Mucosa of rectum (tissue), 2 donors: ENCODE results near the gene PRPH.

Experiments
- H3K27ac ChIP-seq, 2 donors: one replicate each; pipeline ENCODE4 v1.7.0; 2013; ENCODE audit warnings: inconsistent platforms in 2 of 2, low read depth in 2 of 2, low read length in 2 of 2
- H3K27me3 ChIP-seq, 2 donors: one replicate each; pipeline ENCODE4 v1.7.0; 2013; ENCODE audit warnings: low read length in 2 of 2; ENCODE audit not compliant: control insufficient read depth in 2 of 2, insufficient read depth in 2 of 2
- H3K36me3 ChIP-seq, 2 donors: one replicate each; pipeline ENCODE4 v1.7.0; 2013; ENCODE audit warnings: low read length in 2 of 2; ENCODE audit not compliant: control insufficient read depth in 2 of 2, insufficient read depth in 2 of 2
- H3K4me1 ChIP-seq, 2 donors: one replicate each; pipeline ENCODE4 v1.7.0; 2013; ENCODE audit warnings: low read length in 2 of 2, mild to moderate bottlenecking in 1 of 2; ENCODE audit not compliant: control insufficient read depth in 2 of 2, insufficient read depth in 2 of 2
- H3K4me3 ChIP-seq, 2 donors: one replicate each; pipeline ENCODE4 v1.7.0; 2013; ENCODE audit warnings: low read length in 2 of 2
- H3K9ac ChIP-seq, 2 donors: one replicate each; pipeline ENCODE4 v1.7.0; 2013; ENCODE audit warnings: low read length in 2 of 2, low read depth in 1 of 2, mild to moderate bottlenecking in 1 of 2
- H3K9me3 ChIP-seq, 2 donors: one replicate each; pipeline ENCODE4 v1.7.0; 2013; ENCODE audit warnings: low read length in 2 of 2; ENCODE audit not compliant: control insufficient read depth in 2 of 2
- donor health status: healthy.
- donor health status: Normal muscosa, but diverticular disease.

The PRPH gene

GRCh38 chr12:49339464-49339861, 44.5 kb downstream of the PRPH start:
- no peaks in the 10 kb centered on the region for H3K36me3 ChIP-seq
- H3K4me3 ChIP-seq = no peak overlapping the region
- no peaks in the 10 kb centered on the region for H3K9me3 ChIP-seq
- peaks cover 25 to 29% of the 10 kb centered on the region in 2 donors for H3K4me1 ChIP-seq
- H3K9ac ChIP-seq = peak overlapping the region in 1 of 2 donors; percentile 36
- H3K27me3 ChIP-seq = peaks cover 33 to 38% of the 10 kb centered on the region in 2 donors
- H3K27ac ChIP-seq = no peak overlapping the region

GRCh38 chr12:49340095-49340870, 45.3 kb downstream of the PRPH start:
- peaks cover 25 to 29% of the 10 kb centered on the region in 2 donors for H3K4me1 ChIP-seq
- no peak overlapping the region for H3K9ac ChIP-seq
- no peak overlapping the region for H3K4me3 ChIP-seq
- H3K27ac ChIP-seq = no peak overlapping the region
- H3K36me3 ChIP-seq = no peaks in the 10 kb centered on the region
- peaks cover 27 to 33% of the 10 kb centered on the region in 2 donors for H3K27me3 ChIP-seq
- no peaks in the 10 kb centered on the region for H3K9me3 ChIP-seq

- H3K4me1 ChIP-seq = peaks cover 30 to 36% of the 10 kb centered on the region in 2 donors
- no peak overlapping the region for H3K27ac ChIP-seq
- no peak overlapping the region for H3K9ac ChIP-seq
- peaks cover 26 to 33% of the 10 kb centered on the region in 2 donors for H3K27me3 ChIP-seq
- no peaks in the 10 kb centered on the region for H3K36me3 ChIP-seq
- H3K9me3 ChIP-seq = no peaks in the 10 kb centered on the region
- H3K4me3 ChIP-seq = no peak overlapping the region
These were observed 46.2 kb downstream of the PRPH start for GRCh38 chr12:49340971-49341776.

GRCh38 chr12:49341777-49342065, 46.8 kb downstream of the PRPH start:
- Histone ChIP-seq H3K9me3 (no peaks in the 10 kb centered on the region), H3K4me3 (no peak overlapping the region)

GRCh38 chr12:49342066-49342913, 47.3 kb downstream of the PRPH start:
- H3K27me3 ChIP-seq = peaks cover 26 to 37% of the 10 kb centered on the region in 2 donors
- peaks cover 37 to 40% of the 10 kb centered on the region in 2 donors for H3K4me1 ChIP-seq

More at GRCh38 chr12:49341777-49342065, 46.8 kb downstream of the PRPH start:
- peaks cover 22 to 34% of the 10 kb centered on the region in 2 donors for H3K27me3 ChIP-seq
- no peak overlapping the region for H3K27ac ChIP-seq
- H3K4me1 ChIP-seq = peaks cover 33 to 37% of the 10 kb centered on the region in 2 donors
- no peaks in the 10 kb centered on the region for H3K36me3 ChIP-seq
- no peak overlapping the region for H3K9ac ChIP-seq

GRCh38 chr12:49342914-49343731, 48.2 kb downstream of the PRPH start:
- Histone ChIP-seq H3K4me1 (peaks cover 43% of the 10 kb centered on the region in 2 donors), H3K27me3 (peaks cover 29 to 37% of the 10 kb centered on the region in 2 donors)

More at GRCh38 chr12:49342066-49342913, 47.3 kb downstream of the PRPH start:
- Histone ChIP-seq H3K9ac (peak overlapping the region in 1 of 2 donors; percentile 38), H3K4me3 (peak overlapping the region; percentile 51 to 54), H3K36me3 (no peaks in the 10 kb centered on the region), H3K27ac (no peak overlapping the region), H3K9me3 (no peaks in the 10 kb centered on the region)

GRCh38 chr12:49344486-49345050, 49.6 kb downstream of the PRPH start:
- H3K27me3 ChIP-seq = peaks cover 33 to 36% of the 10 kb centered on the region in 2 donors
- H3K4me1 ChIP-seq = peaks cover 47 to 48% of the 10 kb centered on the region in 2 donors
- no peak overlapping the region for H3K9ac ChIP-seq
- H3K36me3 ChIP-seq = no peaks in the 10 kb centered on the region
- no peak overlapping the region for H3K4me3 ChIP-seq
- no peak overlapping the region for H3K27ac ChIP-seq
- H3K9me3 ChIP-seq = no peaks in the 10 kb centered on the region

More at GRCh38 chr12:49342914-49343731, 48.2 kb downstream of the PRPH start:
- H3K27ac ChIP-seq = no peak overlapping the region
- H3K9me3 ChIP-seq = no peaks in the 10 kb centered on the region
- no peaks in the 10 kb centered on the region for H3K36me3 ChIP-seq
- peak overlapping the region; percentile 51 to 54 for H3K4me3 ChIP-seq
- H3K9ac ChIP-seq = peak overlapping the region in 1 of 2 donors; percentile 38

- H3K9me3 ChIP-seq = no peaks in the 10 kb centered on the region
- H3K27me3 ChIP-seq = peaks cover 33 to 36% of the 10 kb centered on the region in 2 donors
- H3K9ac ChIP-seq = no peak overlapping the region
- H3K36me3 ChIP-seq = no peaks in the 10 kb centered on the region
- H3K4me1 ChIP-seq = peaks cover 45 to 47% of the 10 kb centered on the region in 2 donors
- H3K4me3 ChIP-seq = peak overlapping the region; percentile 27 to 48
- H3K27ac ChIP-seq = no peak overlapping the region
These were observed 50.3 kb downstream of the PRPH start for GRCh38 chr12:49345051-49345824.
